GM21619 (cell line): ENCODE results near the gene EVI5.
A peak's percentile ranks its signal among the peaks of the same experiment; 100 is the strongest.
"Not testable (repeated sequence)": the region's sequence is repeated elsewhere in the genome, so short reads cannot be mapped to it uniquely, and the experiment has no call there.

Experiments
- ATAC-seq: cut with Tn5 transposase; IDR thresholded peaks from one replicate; pipeline ENCODE4 v1.9.1; 2021; ENCODE audit not compliant: unreplicated experiment

The EVI5 gene

GRCh38 chr1:92749024-92749634 is 35.8 kb downstream of the EVI5 start:
- ATAC-seq: peak; percentile 75

- no peak for ATAC-seq
Observed at GRCh38 chr1:92748138-92748537, 36.8 kb downstream of the EVI5 start.

DNA sequence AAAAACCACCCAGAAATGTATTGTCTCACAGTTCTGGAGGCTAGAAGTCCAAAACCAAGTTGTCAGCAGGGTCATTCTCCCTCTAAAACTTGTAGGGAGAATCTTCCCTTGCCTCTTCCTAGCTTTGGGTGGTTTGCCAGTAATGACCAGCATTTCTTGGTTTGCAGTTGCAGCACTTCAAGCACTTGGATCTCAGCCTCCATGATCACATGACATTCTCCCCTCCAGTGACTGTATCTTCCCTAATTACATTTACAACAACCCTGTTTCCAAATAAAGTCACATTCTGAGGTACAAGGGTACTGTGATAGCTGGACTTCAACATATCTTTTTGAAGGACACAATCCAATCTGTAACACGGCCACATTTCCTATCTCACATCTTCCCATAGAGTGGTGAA is 37.2 kb downstream of the EVI5 start:
- no peak for ATAC-seq

DNA sequence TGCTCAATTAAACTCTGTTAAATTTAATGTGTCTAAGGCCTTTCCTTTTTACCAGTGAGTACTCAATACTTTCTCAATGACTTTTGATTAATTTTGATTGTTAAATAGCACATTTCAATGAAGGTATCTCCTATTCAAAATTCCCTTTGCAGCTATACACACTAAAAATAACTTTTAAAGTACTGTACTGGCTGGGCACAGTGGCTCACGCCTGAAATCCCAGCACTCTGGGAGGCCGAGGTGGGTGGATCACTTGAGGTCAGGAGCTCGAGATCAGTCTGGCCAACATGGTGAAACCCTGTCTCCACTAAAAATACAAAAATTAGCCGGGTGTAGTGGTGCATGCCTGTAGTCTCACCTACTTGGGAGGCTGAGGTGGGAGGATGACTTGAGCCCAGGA is 38.7 kb downstream of the EVI5 start:
- ATAC-seq: not testable (repeated sequence)

DNA sequence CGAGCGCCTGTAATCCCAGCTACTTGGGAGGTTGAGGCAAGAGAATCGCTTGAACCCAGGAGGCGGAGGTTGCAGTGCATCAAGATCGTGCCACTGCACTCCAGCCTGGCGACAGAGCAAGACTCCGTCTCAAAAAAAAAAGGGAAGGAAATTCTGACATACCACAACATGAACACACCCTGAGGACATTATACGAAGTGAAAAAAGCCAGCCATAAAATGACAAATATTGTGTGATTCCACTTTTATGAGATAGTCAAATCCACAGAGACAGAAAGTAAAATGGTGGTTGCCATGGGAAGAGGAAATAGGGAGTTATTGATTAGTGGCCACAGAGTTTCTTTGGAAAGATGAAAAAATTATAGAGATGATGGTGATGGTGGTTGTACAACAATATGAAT is 41.7 kb downstream of the EVI5 start:
- ATAC-seq: no peak

GRCh38 chr1:92739669-92740524 is 45.0 kb downstream of the EVI5 start:
- ATAC-seq: no peak

DNA sequence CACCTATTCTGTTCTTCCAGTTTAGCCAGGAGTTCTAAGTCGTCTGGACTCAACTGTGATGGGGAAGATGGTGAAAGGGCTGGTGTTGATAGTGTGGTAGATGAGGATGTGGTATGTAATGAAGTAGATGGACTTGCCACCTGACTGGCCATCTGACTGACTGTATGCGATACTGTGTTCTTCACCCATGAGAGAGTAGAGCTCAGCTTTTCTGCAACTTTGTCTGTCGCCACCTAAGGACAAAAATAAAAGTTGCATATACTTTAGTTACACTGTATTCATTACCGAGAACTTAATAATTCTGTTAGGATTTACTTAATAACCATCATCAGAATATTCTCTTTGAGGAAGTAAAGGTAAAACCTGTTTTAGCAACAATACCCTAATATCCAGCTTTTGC is 48.5 kb downstream of the EVI5 start:
- ATAC-seq: no peak

GRCh38 chr1:92730476-92730875 is 54.4 kb downstream of the EVI5 start:
- no peak for ATAC-seq

DNA sequence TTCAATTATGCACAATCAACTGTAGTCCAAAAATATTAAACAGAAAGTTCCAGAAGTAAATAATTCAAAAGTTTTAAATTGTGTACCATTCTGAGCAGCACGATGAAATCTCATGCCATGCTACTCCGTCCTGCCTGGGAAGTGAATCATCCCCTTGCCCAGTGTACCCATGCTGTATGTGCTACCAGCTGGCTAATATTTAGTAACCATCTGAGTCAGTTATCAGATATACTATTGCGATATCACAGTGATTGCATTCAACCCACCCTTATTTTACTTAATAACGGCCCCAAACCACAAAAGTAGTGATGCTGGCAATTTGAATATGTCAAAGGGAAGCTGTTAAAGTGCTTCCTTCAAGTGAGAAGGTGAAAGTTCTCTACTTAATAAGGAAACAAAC is 56.2 kb downstream of the EVI5 start:
- ATAC-seq: no peak

DNA sequence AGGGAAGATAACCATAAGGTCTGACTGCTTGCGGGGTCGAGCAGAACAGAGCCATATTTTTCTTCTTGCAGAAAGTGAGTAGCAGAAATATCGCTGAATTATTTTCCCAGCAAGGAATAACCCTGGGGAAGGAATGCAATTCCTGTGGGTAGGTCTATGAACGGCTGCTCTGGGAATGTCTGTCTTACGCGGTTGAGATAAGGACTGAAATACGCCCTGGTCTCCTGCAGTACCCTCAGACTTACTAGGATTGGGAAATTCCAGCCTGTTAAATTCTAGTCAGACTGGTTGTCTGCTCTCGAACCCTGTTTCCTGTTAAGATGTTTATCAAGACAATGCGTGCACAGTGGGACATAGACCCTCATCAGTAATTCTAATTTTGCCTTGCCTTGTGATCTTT is 61.2 kb downstream of the EVI5 start:
- not testable (repeated sequence) for ATAC-seq

GRCh38 chr1:92721886-92722285 is 63.0 kb downstream of the EVI5 start:
- no peak for ATAC-seq

DNA sequence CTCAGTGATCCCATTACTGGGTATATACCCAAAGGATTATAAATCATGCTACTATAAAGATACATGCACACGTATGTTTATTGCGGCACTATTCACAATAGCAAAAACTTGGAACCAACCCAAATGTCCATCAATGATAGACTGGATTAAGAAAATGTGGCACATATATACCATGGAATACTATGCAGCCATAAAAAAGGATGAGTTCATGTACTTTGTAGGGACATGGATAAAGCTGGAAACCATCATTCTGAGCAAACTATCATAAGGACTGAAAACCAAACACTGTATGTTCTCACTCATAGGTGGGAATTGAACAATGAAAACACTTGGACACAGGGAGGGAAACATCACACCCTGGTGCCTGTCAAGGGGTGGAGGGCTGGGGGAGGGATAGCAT is 63.8 kb downstream of the EVI5 start:
- ATAC-seq: not testable (repeated sequence)

DNA sequence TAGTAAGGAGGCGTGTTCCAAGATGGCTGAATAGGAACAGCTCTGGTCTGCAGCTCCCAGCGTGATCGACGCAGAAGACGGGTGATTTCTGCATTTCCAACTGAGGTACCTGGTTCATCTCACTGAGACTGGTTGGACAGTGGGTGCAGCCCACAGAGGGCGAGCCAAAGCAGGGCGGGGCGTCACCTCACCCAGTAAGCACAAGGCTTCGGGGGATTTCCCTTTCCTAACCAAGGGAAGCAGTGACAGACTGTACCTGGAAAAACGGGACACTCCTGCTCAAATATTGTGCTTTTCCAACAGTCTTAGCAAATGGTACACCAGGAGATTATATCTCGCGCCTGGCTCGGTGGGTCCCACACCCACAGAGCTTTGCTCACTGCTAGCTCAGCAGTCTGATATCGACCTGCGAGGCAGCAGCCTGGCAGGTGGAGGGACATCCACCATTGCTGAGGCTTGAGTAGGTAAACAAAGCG is 69.4 kb downstream of the EVI5 start:
- ATAC-seq: not testable (repeated sequence)

- no peak for ATAC-seq
Observed at GRCh38 chr1:92713939-92714338, 71.0 kb downstream of the EVI5 start.

GRCh38 chr1:92711473-92712165 is 73.3 kb downstream of the EVI5 start:
- ATAC-seq: no peak

GRCh38 chr1:92709738-92710137 is 75.2 kb downstream of the EVI5 start:
- ATAC-seq: no peak

DNA sequence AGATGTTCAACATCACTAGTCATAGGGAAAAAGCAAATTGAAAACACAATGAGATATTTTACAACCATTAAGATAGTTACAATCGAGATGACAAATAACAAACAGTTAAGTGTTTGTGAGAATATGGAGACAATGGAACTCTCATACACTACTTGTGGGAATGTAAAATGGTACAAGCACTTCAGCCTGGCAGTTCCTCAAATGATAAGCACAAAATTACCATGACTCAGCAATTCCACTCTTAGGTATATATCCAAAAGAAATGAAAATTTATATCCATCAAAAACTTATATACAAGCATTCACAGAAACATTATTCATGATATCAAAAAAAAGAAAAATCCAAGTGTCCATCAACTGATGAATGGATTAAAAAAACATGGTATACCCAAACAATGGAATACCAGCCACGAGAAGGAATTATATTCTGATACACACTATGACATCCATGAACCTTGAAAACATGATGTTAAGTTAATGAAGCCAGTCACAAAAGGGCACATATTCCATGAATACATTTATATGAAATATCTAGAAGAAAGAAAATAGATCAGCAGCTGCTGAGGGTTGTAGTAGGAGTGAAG is 76.4 kb downstream of the EVI5 start:
- ATAC-seq: no peak

- no peak for ATAC-seq
Observed at GRCh38 chr1:92707709-92708108, 77.2 kb downstream of the EVI5 start.

- no peak for ATAC-seq
Observed at GRCh38 chr1:92707292-92707691, 77.6 kb downstream of the EVI5 start.

DNA sequence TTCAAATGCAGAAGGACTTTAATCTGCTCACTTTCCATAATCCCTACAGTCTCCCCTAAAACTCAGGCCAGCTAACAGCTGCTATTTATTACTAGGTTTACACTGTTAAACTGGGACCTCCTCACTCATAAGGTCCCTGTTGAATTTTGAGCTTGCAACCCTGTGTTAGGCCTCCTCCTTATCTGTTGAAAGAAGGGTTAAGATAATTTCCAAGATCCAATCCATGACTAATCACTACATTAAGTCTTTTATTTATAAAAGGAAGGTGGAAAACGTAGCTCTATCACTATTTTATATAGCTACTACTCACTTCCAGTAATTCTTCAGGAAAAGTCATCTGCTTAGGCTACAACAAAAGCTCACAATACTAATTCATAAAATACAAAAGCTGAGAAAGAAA is 79.5 kb downstream of the EVI5 start:
- no peak for ATAC-seq

- no peak for ATAC-seq
Observed at GRCh38 chr1:92701147-92701546, 83.8 kb downstream of the EVI5 start.
